ENCODE data around the gene VRK1. TPM values are rescaled to one million over a fixed set of nuclear protein-coding genes. Genes with fewer than 3 reads are reported as not detected.

Gene VRK1
- polyA plus RNA-seq, 1 of the 3 experiments (the other 2 are of a cell fraction): 9.1 TPM

DNA sequence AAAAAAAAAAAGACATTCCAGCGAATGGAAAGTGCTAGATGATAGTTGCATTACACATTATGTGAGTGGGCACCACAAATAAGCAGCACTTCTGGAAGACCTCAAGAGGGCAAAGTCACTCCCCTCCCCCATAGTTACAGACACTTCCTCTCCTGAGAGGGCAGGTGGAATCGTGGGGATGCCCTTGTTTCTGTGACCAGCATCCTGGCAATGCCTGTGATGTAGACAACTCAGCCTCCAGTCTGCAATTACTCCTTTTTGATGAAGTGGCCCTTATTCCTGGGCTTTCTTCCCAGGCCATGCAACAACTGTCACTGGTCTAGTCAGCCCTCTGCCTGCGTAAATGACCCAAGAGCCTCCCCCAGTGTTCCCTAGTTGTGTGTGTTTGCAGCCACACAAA, 104.8 kb downstream of the VRK1 start:
- Histone ChIP-seq H3K9ac (no peak overlapping the region), H3K9me2 (no peaks in the 10 kb centered on the region), H3K79me2 (ENCODE audit: insufficient read depth) (no peaks in the 10 kb centered on the region), H3K36me3 (replicated peaks in 1 of 2; ENCODE audit: control insufficient read depth in 1 of 2, insufficient read depth in 2 of 2, low read length in 1 of 2) (no peaks in the 10 kb centered on the region), H3K27ac (ENCODE audit: low read depth in 2 of 2, low read length in 1 of 2) (no peak overlapping the region), H2AFZ (ENCODE audit: low read depth) (no peak overlapping the region), H3K4me1 (ENCODE audit: control insufficient read depth in 1 of 2, insufficient read depth in 2 of 2, low read depth in 1 of 2, low read length in 1 of 2) (no peaks in the 10 kb centered on the region), H4K20me1 (ENCODE audit: insufficient read depth) (no peaks in the 10 kb centered on the region), H3K9me3 (no peaks in the 10 kb centered on the region), H3K4me3 (ENCODE audit: low read depth in 2 of 2, low read length in 1 of 2) (no peak overlapping the region), H3K4me2 (no peak overlapping the region), H3F3A (replicated peaks; ENCODE audit: insufficient read depth) (no peaks in the 10 kb centered on the region), H3K27me3 (ENCODE audit: insufficient read depth) (no peaks in the 10 kb centered on the region)
- CTCF ChIA-PET: no interaction called here
- POLR2A ChIA-PET: no interaction called here
- TF ChIP-seq, protein P1, sequence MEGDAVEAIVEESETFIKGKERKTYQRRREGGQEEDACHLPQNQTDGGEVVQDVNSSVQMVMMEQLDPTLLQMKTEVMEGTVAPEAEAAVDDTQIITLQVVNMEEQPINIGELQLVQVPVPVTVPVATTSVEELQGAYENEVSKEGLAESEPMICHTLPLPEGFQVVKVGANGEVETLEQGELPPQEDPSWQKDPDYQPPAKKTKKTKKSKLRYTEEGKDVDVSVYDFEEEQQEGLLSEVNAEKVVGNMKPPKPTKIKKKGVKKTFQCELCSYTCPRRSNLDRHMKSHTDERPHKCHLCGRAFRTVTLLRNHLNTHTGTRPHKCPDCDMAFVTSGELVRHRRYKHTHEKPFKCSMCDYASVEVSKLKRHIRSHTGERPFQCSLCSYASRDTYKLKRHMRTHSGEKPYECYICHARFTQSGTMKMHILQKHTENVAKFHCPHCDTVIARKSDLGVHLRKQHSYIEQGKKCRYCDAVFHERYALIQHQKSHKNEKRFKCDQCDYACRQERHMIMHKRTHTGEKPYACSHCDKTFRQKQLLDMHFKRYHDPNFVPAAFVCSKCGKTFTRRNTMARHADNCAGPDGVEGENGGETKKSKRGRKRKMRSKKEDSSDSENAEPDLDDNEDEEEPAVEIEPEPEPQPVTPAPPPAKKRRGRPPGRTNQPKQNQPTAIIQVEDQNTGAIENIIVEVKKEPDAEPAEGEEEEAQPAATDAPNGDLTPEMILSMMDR (IDR thresholded peaks at IDR 0.05): no peak
- TF ChIP-seq EP300 (IDR thresholded peaks at IDR 0.05; ENCODE audit: borderline replicate concordance in 1 of 2, low read depth in 1 of 2, low read length in 1 of 2): no peak
- TF ChIP-seq EZH2phosphoT487 (IDR thresholded peaks at IDR 0.05; ENCODE audit: borderline replicate concordance, low read depth): no peak
- TF ChIP-seq, protein P2, sequence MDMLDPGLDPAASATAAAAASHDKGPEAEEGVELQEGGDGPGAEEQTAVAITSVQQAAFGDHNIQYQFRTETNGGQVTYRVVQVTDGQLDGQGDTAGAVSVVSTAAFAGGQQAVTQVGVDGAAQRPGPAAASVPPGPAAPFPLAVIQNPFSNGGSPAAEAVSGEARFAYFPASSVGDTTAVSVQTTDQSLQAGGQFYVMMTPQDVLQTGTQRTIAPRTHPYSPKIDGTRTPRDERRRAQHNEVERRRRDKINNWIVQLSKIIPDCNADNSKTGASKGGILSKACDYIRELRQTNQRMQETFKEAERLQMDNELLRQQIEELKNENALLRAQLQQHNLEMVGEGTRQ (IDR thresholded peaks at IDR 0.05; ENCODE audit: borderline replicate concordance, low read depth, low read length): no peak
- TF ChIP-seq FOXM1 (IDR thresholded peaks at IDR 0.05; ENCODE audit: low read depth): no peak
- TF ChIP-seq SIN3A (IDR thresholded peaks at IDR 0.05; ENCODE audit: borderline replicate concordance, low read depth, low read length): no peak
- no peak for TF ChIP-seq RCOR1 (IDR thresholded peaks at IDR 0.05; ENCODE audit: low read length)
- no peak for TF ChIP-seq YY1 (IDR thresholded peaks at IDR 0.05; ENCODE audit: low read depth)
- no peak for TF ChIP-seq NFIC (IDR thresholded peaks at IDR 0.05; ENCODE audit: borderline replicate concordance)
- TF ChIP-seq GABPA (IDR thresholded peaks at IDR 0.05; ENCODE audit: low read depth): no peak
- TF ChIP-seq MEF2A (IDR thresholded peaks at IDR 0.05; ENCODE audit: borderline replicate concordance, low read depth): no peak
- no peak for TF ChIP-seq SMC3 (IDR thresholded peaks at IDR 0.05; ENCODE audit: low read depth, low read length)
- TF ChIP-seq, protein P3, sequence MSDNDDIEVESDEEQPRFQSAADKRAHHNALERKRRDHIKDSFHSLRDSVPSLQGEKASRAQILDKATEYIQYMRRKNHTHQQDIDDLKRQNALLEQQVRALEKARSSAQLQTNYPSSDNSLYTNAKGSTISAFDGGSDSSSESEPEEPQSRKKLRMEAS (IDR thresholded peaks at IDR 0.05; ENCODE audit: low read depth): no peak
- TF ChIP-seq GATA2 (CRISPR knock-in tag; IDR thresholded peaks at IDR 0.05): no peak
- TF ChIP-seq RAD21 (IDR thresholded peaks at IDR 0.05; ENCODE audit: low read length): no peak
- TF ChIP-seq MXI1 (IDR thresholded peaks at IDR 0.05; ENCODE audit: low read depth, low read length): no peak
- TF ChIP-seq, protein P4, sequence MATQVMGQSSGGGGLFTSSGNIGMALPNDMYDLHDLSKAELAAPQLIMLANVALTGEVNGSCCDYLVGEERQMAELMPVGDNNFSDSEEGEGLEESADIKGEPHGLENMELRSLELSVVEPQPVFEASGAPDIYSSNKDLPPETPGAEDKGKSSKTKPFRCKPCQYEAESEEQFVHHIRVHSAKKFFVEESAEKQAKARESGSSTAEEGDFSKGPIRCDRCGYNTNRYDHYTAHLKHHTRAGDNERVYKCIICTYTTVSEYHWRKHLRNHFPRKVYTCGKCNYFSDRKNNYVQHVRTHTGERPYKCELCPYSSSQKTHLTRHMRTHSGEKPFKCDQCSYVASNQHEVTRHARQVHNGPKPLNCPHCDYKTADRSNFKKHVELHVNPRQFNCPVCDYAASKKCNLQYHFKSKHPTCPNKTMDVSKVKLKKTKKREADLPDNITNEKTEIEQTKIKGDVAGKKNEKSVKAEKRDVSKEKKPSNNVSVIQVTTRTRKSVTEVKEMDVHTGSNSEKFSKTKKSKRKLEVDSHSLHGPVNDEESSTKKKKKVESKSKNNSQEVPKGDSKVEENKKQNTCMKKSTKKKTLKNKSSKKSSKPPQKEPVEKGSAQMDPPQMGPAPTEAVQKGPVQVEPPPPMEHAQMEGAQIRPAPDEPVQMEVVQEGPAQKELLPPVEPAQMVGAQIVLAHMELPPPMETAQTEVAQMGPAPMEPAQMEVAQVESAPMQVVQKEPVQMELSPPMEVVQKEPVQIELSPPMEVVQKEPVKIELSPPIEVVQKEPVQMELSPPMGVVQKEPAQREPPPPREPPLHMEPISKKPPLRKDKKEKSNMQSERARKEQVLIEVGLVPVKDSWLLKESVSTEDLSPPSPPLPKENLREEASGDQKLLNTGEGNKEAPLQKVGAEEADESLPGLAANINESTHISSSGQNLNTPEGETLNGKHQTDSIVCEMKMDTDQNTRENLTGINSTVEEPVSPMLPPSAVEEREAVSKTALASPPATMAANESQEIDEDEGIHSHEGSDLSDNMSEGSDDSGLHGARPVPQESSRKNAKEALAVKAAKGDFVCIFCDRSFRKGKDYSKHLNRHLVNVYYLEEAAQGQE (IDR thresholded peaks at IDR 0.05; ENCODE audit: low read depth, low read length): no peak
- no peak for TF ChIP-seq POLR2AphosphoS5 (IDR thresholded peaks at IDR 0.05; ENCODE audit: low read depth, low read length)
- TF ChIP-seq, protein P5, sequence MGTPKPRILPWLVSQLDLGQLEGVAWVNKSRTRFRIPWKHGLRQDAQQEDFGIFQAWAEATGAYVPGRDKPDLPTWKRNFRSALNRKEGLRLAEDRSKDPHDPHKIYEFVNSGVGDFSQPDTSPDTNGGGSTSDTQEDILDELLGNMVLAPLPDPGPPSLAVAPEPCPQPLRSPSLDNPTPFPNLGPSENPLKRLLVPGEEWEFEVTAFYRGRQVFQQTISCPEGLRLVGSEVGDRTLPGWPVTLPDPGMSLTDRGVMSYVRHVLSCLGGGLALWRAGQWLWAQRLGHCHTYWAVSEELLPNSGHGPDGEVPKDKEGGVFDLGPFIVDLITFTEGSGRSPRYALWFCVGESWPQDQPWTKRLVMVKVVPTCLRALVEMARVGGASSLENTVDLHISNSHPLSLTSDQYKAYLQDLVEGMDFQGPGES (IDR thresholded peaks at IDR 0.05; ENCODE audit: low read depth, low read length): no peak
- no peak for TF ChIP-seq NRF1 (IDR thresholded peaks at IDR 0.05; ENCODE audit: low read depth, low read length)
- 84% methylated on average over 3 of the region's 3 CpGs for WGBS (ENCODE audit: low lambda C conversion rate)
- no peak for DNase-seq

All from SK-N-SH (cell line).